Fibroblast of lung (primary cell): ENCODE data around the gene NHSL2. TPM values are rescaled to one million over a fixed set of nuclear protein-coding genes. Genes with fewer than 3 reads are reported as not detected.

Experiments used
- DNase-seq, 2 donors: peaks; one replicate each; pipeline versions ENCODE4 v3.0.0 to v3.0.0-alpha.2; 2010; ENCODE audit warnings: low read depth in 2 of 2
- H2AFZ ChIP-seq: 2 replicates; pipeline ENCODE4 v1.5.1; 2012; ENCODE audit warnings: low read length, control low read depth, inconsistent platforms
- H3K27ac ChIP-seq: 2 replicates; pipeline ENCODE4 v1.5.1; 2011; ENCODE audit warnings: low read length, control low read depth; ENCODE audit not compliant: insufficient read depth
- H3K27me3 ChIP-seq: 2 replicates; pipeline ENCODE4 v1.5.1; 2011; ENCODE audit warnings: mild to moderate bottlenecking, low read length; ENCODE audit not compliant: control insufficient read depth, insufficient read depth
- H3K36me3 ChIP-seq: 2 replicates; pipeline ENCODE4 v1.5.1; 2011; ENCODE audit warnings: low read length; ENCODE audit not compliant: control insufficient read depth, insufficient read depth
- H3K4me1 ChIP-seq: 2 replicates; pipeline ENCODE4 v1.5.1; 2011; ENCODE audit warnings: low read length; ENCODE audit not compliant: control insufficient read depth, insufficient read depth; ENCODE audit errors: extremely low read depth
- H3K4me2 ChIP-seq: 2 replicates; pipeline ENCODE4 v1.5.1; 2011; ENCODE audit warnings: low read length, control low read depth; ENCODE audit not compliant: insufficient read depth; ENCODE audit errors: extremely low read depth
- H3K4me3 ChIP-seq, 4 experiments: fragments of 200-600 bp in 1 of 4; sonication (generic) in 1 of 4; replicated peaks in 1 of 4; 2 replicates each; pipeline ENCODE4 v1.5.1; 2011 to 2016; ENCODE audit warnings: low read length in 4 of 4, low read depth in 3 of 4, mild to moderate bottlenecking in 3 of 4, control low read depth in 2 of 4, inconsistent platforms in 1 of 4, mixed read lengths in 1 of 4; ENCODE audit not compliant: insufficient read depth in 1 of 4; ENCODE audit errors: control extremely low read depth in 1 of 4
- H3K79me2 ChIP-seq: 2 replicates; pipeline ENCODE4 v1.5.1; 2012; ENCODE audit warnings: mild to moderate bottlenecking, low read length, inconsistent platforms; ENCODE audit not compliant: control insufficient read depth, insufficient read depth
- H3K9ac ChIP-seq: 2 replicates; pipeline ENCODE4 v1.5.1; 2011; ENCODE audit warnings: mild to moderate bottlenecking, low read length, control low read depth; ENCODE audit not compliant: insufficient read depth
- H3K9me3 ChIP-seq: 2 replicates; pipeline ENCODE4 v1.5.1; 2012; ENCODE audit warnings: low read depth, low read length; ENCODE audit not compliant: control insufficient read depth, insufficient read depth
- H4K20me1 ChIP-seq: 2 replicates; pipeline ENCODE4 v1.5.1; 2011; ENCODE audit warnings: low read length; ENCODE audit not compliant: control insufficient read depth, insufficient read depth; ENCODE audit errors: extremely low read depth
- CTCF ChIP-seq, 2 donors: IDR thresholded peaks in 1 of 2; conservative IDR thresholded peaks in 1 of 2; 1 replicate in 1 of 2; 2 replicates in 1 of 2; pipeline ENCODE4 v1.5.1; 2011 to 2012; ENCODE audit warnings: low read length in 2 of 2, control low read depth in 1 of 2, inconsistent platforms in 1 of 2, low read depth in 1 of 2, mild to moderate bottlenecking in 1 of 2
- EZH2 ChIP-seq: IDR thresholded peaks from 2 replicates; pipeline ENCODE4 v1.5.1; 2012; ENCODE audit warnings: low read length, control low read depth, mild to moderate bottlenecking; ENCODE audit errors: missing control alignments
- polyA plus RNA-seq, 2 donors: library from polyadenylated mRNA; depleted of rRNA in 1 of 2; stranded (reverse) in 1 of 2; unstranded in 1 of 2; fragments of >200 nt; gene quantifications; 2 replicates each; pipeline ENCODE4 v1.2.1, GENCODE V29; 2011 to 2012; ENCODE audit warnings: missing spikeins in 1 of 2
- total RNA-seq: library from RNA; depleted of rRNA; stranded (reverse); fragments of >200 nt; gene quantifications from 2 replicates; pipeline ENCODE4 v1.2.1, GENCODE V29; 2014

Gene NHSL2
- total and polyA plus RNA-seq, 2 donors (not counting 1 experiment from before 2014, with no cell fraction given), result 4.3 to 9.7 TPM

GRCh38 chrX:72016881-72017783 lies 106.5 kb downstream of the NHSL2 start:
- Histone ChIP-seq H3K4me1 (peaks cover 4% of the 10 kb centered on the region), H3K4me2 (no peak overlapping the region), H3K9me3 (no peaks in the 10 kb centered on the region), H2AFZ (no peak overlapping the region), H4K20me1 (no peaks in the 10 kb centered on the region), H3K27ac (no peak overlapping the region), H3K4me3 (no peak overlapping the region), H3K79me2 (no peaks in the 10 kb centered on the region), H3K27me3 (no peaks in the 10 kb centered on the region), H3K9ac (no peak overlapping the region), H3K36me3 (no peaks in the 10 kb centered on the region)
- no peak for TF ChIP-seq CTCF (conservative IDR thresholded peaks at IDR 0.05 in 1 of 2, IDR thresholded peaks at IDR 0.05 in 1 of 2; ENCODE audit: low read depth in 1 of 2, low read length in 2 of 2)
- no peak for TF ChIP-seq EZH2
- no peak for DNase-seq

- Histone ChIP-seq H2AFZ (peak overlapping the region; percentile 24), H3K36me3 (no peaks in the 10 kb centered on the region), H3K27ac (peak overlapping the region; percentile 64), H3K4me2 (peak overlapping the region; percentile 32), H3K4me3 (peak overlapping the region in 1 of 4 experiments; percentile 36), H3K27me3 (no peaks in the 10 kb centered on the region), H3K4me1 (peaks cover 4% of the 10 kb centered on the region), H3K9ac (peak overlapping the region; percentile 40), H3K79me2 (no peaks in the 10 kb centered on the region), H3K9me3 (no peaks in the 10 kb centered on the region), H4K20me1 (no peaks in the 10 kb centered on the region)
- peak; percentile 1 to 40 for TF ChIP-seq CTCF (conservative IDR thresholded peaks at IDR 0.05 in 1 of 2, IDR thresholded peaks at IDR 0.05 in 1 of 2; ENCODE audit: low read depth in 1 of 2, low read length in 2 of 2)
- no peak for TF ChIP-seq EZH2
- DNase-seq, result peak; percentile 88 to 89
Measured at GRCh38 chrX:72018277-72019112, 107.8 kb downstream of the NHSL2 start.

- TF ChIP-seq EZH2, result no peak
- TF ChIP-seq CTCF (conservative IDR thresholded peaks at IDR 0.05 in 1 of 2, IDR thresholded peaks at IDR 0.05 in 1 of 2; ENCODE audit: low read depth in 1 of 2, low read length in 2 of 2), result no peak
- H3K79me2 ChIP-seq, result no peaks in the 10 kb centered on the region
- H3K9me3 ChIP-seq, result no peaks in the 10 kb centered on the region
- H3K9ac ChIP-seq, result no peak overlapping the region
- H3K27ac ChIP-seq, result no peak overlapping the region
- H3K27me3 ChIP-seq, result no peaks in the 10 kb centered on the region
- H2AFZ ChIP-seq, result no peak overlapping the region
- H4K20me1 ChIP-seq, result no peaks in the 10 kb centered on the region
- DNase-seq, result no peak
- no peak overlapping the region for H3K4me2 ChIP-seq
- H3K4me3 ChIP-seq, result no peak overlapping the region
- no peaks in the 10 kb centered on the region for H3K36me3 ChIP-seq
- H3K4me1 ChIP-seq, result peaks cover 4% of the 10 kb centered on the region
Measured at GRCh38 chrX:72019487-72019886, 108.8 kb downstream of the NHSL2 start.
